Stimulated activated CD8-positive, alpha-beta memory T cell treated with anti-CD3 and anti-CD28 coated beads, Interleukin-12 subunit alpha, Interleukin-12 subunit beta, amount 100 ng/mL, for 24 hours (primary cell): Measurements from ENCODE around the gene TRIM13.
"Not testable (repeated sequence)": the region's sequence is repeated elsewhere in the genome, so short reads cannot be mapped to it uniquely, and the experiment has no call there.

Source experiments
- DNase-seq: peaks from one replicate; pipeline ENCODE4 v3.0.0-alpha.2; 2020; ENCODE audit errors: extremely low read depth

The TRIM13 gene, protein sequence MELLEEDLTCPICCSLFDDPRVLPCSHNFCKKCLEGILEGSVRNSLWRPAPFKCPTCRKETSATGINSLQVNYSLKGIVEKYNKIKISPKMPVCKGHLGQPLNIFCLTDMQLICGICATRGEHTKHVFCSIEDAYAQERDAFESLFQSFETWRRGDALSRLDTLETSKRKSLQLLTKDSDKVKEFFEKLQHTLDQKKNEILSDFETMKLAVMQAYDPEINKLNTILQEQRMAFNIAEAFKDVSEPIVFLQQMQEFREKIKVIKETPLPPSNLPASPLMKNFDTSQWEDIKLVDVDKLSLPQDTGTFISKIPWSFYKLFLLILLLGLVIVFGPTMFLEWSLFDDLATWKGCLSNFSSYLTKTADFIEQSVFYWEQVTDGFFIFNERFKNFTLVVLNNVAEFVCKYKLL

DNA sequence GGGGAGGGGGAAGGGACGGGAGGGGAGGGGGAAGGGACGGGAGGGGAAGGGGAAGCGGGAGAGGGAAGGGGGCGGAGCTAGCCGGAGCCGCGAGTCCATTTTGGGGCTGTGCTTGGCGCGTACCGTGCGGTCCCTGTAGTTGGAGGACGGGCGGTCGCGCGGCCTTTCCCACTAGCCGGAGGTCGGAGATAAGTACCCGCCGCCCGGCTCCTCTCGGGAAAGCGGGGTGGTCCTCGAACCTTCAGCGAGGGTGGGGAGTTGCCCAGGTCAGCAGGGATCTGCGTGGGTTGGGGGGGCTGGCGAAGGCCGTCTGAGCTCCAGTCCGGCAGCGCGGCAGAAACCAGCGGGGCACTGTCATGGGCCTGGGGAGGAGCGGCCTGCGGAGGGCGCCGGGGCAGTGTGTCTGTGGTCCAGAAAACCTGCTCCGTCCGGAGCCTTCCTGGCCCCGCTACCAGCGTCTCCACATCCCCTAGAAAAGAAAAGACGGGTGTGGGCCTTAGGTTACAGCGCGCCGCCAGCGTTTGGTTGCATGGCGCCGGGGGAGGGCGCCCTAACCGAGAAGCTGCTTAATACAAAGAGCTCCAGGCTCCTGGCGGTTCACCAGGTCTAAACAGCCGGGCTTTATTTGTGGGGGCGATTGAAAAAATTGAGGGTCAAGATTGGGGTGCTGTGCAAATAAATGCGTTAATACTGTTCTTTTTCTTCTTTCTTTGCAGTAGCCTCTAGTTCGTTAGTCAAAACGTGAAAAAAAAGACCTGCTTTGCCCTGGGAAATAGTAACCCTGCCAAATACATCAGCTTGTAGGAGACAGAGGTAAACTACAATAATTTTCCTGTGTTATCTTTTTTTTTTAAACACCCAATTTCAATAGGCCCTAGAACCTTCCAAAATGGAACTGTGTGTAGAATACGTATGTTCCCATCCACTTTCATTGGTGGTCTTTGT, at the start of gene TRIM13:
Gene TRIM13 (plus strand): TSS at position 92 of the 945 bp plus-strand sequence. CDS start 14,899 bp downstream, outside the sequence.
- peak; percentile 63 for DNase-seq

DNA sequence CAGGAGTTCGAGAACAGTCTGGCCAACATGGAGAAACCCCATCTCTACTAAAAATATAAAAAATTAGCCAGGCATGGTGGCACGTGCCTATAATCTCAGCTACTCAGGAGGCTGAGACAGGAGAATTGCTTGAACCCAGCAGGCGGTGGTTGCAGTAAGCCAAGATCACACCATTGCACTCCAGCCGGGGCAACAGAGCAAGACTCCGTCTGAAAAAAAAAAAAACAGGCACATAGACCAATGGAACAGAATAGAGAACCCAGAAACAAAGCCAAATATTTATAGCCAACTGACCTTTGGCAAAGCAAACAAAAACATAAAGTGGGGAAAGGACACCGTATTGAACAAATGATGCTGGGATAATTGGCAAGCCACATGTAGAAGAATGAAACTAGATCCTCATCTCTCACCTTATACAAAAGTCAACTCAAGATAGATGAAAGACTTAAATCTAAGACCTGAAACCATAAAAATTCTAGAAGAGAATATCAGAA, 48.0 kb upstream of the TRIM13 start:
- DNase-seq = not testable (repeated sequence)

DNA sequence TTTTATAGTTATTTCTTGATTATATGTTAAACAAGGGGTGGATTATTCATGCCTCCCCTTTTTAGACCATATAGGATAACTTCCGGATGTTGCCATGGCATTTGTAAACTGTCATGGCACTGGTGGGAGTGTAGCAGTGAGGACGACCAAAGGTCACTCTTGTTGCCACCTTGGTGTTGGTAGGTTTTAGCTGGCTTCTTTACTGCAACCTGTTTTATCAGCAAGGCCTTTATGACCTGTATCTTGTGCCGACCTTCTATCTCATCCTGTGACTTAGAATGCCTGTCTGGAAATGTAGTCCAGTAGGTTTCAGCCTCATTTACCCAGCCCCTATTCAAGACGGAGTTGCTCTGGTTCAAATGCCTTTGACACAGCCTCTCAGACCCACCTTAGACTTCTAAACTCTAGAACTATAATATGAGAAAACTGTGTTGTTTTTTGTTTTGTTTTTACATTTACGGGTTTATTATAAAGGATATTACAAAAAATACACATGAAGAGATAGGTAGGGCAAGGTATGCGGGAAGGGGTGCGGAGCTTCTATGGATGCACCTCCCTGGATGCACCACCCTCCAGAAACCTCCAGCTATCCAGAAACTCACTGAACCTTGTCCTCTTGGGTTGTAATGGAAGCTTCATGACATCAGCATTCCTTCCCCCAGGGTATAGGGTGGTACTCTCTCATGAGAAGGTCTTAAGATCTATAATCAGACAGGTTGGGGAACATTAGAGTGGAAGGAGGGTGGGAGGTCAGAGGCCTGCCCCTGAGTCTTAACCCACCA, 44.9 kb upstream of the TRIM13 start:
- no peak for DNase-seq

DNA sequence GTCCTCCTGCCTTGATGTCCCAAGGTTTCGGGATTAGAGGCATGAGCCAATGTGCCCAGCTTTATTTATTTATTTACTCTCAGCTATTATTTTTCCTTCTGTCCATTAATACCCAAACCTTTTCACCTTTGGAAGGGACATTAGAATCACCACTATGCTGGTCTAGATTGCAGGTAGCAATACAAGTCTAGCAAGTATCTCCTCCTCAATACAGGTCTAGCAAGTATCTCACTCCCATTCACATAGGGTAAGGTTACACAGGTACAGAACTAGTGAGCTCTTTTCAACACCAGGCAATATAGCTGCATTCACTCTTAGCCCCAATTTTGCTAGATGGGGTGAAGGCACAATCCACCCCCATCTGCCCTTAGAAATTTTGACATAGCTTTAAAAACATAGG, 43.3 kb upstream of the TRIM13 start:
- DNase-seq = no peak

DNA sequence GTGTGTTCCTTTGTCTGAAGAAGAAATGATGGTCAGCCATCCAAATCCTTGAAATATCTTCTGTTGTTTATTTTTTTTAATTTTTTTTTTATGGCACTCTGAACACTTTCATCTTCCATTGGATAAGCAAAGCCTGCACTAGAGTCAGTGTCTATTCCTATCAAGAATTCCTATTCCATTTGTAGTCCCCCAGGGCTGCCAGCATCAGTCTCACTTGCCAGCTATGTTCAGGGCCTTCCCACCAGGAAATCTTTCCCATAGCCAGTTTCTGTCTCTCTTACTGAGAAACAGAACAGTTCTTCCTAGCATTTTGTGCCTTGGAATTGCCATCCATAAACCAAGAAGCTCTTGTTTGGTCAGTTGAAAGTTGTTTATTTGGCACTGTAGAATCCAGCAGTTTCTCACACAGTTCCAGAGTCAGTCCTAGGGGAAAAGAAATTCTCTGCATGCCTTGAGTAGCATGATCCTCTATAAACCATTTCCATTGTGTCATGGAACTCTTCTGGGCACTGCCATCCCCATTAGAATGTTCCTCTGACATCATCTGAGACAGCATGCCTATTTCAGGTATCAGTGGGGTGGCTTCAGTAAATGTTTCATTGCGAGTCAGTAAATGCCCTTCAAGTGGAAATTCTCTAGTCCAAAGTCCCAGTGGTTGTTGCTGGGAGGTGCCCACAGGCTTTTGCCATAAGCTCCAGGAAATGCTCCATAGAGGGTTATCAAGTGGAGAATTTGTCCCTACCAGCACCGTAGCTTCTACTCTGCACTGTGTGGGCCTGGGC, 42.0 kb upstream of the TRIM13 start:
- DNase-seq = no peak

DNA sequence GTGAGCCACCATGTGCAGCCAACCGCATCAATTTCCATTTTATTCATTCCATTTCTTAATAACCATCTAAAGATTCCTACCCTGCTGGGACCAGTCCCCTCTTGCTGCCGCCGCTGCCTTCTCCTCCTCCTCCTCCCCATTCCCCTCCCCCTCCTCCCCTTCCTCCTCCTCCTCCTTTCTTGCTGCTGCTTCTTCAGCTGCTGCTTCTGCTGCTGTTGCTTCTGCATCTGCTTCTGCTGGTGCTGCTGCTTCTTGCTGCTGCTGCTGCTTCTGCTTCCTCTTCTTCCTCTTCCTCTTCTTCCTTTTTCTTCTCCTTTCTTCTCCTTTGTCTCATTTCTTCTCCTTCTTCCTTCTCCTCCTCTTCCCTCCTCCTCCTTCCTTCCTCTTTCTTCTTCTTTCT, 40.7 kb upstream of the TRIM13 start:
- no peak for DNase-seq

DNA sequence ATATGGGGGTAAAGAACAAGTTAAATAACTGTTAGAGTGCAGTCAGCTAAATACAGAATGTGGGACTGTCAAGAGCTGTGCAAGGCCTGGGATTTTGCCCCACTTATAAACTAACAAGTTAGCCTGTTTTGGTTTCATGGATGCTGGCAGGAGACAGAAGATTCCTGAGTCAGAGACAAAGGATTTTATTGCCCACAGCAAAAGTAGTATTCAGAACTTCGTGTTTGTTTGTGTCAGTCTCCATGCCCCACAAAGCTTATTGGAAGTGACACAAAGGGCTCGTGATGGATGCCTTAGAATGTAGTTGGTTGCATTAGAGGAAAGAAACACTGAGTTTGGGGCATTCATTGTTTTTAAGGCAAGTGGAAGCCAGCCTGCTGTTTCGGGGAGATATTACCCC, 38.5 kb upstream of the TRIM13 start:
- no peak for DNase-seq

DNA sequence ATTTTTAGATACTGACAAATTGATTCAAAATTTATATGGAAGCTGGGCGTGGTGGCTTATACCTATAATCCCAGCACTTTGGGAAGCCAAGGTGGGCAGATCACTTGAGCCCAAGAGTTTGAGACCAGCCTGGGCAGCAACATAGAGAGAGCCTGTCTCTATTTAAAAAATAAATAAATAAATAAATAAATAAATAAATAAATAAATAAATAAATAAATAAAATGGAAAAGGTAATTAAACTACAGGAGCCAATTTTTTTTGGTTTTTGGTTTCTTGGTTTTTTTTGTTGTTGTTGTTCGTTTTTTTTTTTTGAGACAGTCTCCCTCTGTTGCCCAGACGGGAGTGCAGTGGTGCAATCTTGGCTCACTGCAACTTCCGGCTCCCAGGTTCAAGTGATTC, 29.4 kb upstream of the TRIM13 start:
- DNase-seq = no peak

DNA sequence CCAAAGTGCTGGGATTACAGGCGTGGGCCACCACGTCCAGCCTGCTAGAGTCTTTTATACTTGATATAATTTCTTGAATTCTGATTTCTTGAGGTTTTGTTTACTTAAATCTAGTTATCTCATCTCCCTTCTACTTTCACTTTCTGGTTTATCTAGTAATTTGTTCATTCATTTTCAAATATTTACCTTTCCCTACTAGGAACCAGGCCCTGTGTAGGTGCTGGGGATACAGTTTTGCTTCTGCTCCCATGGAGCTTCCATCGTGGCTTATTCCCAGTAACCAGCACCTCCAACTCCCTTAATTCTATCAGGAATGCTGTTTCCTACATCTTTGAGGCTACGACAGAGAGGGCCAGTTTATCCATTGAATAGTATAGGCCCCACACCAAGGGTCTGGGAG, 24.1 kb upstream of the TRIM13 start:
- no peak for DNase-seq

DNA sequence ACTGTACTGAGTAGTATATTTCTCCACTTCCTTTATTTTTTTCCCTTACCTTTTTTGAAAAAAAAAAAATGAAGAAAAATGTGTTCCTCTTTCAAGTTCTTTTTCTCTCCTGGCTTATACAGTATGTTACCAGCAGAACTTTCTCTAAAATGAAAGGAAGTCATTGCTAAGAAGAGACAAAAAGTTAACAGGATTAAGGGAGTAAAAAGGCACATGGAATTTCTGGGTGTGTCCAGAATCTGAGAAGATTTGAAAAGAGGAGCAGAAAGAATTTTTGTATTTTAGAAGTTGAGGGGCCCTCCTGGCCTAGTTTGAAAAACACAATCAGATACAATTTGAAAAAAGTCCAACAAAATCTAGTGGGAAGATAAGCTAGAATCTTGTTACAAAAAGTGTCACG, 21.0 kb upstream of the TRIM13 start:
- DNase-seq = no peak

DNA sequence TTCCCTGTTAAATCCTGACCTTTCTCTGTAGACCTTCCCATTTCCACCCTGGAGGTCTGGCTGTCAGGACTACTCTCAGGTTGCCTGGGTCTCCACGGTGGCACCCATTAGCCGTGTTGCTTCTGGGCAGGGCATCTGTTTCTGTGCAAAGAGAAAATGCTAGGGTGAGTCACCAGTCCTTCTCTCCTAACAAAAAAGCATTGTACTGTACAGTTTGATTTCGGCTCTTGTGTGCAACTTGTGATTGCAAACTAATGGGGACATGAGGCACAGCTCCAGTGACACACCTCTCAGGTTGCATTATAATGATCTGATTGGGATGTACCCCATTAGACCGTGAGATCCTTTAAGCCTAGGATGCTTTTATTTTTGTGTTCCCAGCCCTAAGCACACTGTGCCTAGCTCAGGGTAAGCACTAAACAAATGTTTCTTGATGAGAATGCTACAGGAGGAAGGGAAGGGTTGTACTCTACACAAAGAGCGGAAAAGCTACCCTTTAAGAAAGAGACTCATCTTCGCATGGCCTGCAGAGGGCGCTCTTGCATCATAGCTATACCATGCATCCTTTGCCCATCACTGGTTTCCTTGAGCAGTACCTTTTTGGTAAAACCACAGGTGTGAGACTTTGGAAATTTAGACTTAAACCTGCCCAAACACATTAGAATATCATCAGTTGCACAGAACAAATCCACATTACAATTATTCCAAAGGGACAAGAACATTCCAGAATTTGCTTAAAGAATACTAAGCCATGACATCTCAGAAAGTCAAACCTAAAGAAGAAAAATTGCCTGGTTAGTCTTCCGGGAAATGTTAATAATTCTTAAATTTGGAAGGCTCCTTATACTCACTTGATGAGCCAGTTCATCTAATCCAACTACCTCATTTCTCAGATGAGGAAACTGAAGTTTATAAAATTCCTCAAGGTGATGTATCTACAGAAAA, 20.3 kb upstream of the TRIM13 start:
- peak; percentile 32 for DNase-seq

DNA sequence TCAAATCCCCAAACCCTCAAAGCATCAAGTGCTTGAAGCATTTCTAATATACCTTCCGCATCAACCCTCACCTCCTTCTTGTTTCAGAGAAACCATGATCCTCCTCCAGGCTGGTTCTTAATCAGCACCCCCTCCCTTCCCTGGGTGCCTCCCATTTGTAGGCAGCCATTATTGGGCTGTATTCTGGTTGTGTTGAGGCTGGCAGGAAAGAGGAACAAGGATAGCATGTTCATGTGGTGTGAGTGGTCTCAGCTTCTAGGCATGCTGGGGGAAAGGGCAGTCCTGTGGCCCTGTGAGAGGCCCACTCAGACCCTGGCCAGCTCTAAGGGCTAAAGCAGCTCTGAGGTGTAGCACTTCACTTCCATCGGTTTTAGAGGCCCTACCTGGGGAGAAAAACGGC, 18.9 kb upstream of the TRIM13 start:
- DNase-seq = no peak

DNA sequence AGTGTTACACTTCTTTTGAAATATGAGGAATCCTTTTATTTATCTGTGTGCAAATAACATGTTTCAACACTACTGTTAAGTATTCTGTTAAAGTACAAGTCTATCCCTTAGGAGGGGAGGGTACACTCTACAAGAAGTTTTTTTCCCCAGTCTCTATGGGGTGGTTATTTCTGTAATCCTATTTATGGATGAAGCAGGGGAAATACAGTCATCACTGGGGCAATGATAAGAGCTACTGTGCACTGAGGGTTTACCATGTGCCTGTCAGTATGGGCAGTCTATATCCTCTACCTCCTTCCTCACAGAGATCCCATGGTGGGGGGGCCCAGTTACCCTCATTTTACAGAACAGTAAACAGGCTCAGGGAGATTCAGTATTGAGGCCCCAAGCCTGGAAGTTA, 16.6 kb upstream of the TRIM13 start:
- DNase-seq = no peak

DNA sequence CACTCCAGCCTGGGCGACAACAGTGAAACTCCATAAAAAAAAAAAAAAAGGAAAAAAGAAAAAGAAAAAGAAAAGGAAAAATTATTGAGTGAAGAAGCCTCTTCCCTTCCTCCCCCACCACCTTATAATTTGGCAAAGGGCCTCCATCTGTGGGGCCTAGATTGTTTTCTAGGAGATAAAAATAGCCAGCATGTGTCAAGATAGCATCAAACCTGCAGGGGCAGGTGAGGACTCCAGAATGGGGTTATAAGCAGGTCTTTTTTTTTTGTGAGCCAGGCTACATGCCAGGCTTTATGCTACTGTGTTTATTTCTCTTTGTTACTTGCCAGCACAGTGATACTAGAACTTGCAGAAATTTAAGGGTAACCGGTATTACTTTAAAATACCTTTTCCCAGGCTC, 11.7 kb upstream of the TRIM13 start:
- DNase-seq = no peak

DNA sequence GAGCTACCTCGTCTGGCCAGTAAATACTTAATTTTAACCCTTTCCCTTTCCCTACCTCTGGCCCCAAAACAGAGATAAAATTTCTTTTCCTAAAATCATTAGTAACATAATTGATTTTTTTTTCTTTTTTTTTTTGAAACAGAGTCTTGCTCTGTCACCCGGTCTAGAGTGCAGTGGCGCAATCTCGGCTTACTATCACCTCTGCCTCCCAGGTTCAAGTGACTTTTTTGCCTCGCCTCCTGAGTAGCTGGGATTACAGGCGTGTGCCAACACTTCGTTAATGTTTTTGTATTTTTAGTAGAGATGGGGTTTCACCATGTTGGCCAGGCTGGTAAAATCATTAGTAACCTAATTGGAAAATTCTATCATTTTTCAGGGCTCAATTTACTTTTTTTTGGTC, 10.4 kb upstream of the TRIM13 start:
- no peak for DNase-seq

DNA sequence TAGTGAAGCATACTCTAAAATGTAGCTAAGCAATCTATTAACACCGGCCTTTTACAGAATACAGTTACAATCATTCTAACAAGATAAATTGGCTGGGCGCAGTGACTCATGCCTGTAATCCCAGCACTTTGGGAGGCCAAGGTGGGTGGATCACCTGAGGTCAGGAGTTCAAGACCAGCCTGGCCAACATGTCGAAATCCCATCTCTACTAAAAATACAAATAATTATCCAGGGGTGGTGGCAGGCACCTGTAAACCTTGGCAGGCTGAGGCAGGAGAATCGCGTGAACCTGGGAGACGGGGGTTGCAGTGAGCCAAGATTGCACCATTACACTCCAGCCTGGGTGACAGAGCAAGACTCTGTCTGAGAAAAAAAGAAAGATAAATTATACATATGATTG, 6.2 kb upstream of the TRIM13 start:
- DNase-seq = not testable (repeated sequence)

DNA sequence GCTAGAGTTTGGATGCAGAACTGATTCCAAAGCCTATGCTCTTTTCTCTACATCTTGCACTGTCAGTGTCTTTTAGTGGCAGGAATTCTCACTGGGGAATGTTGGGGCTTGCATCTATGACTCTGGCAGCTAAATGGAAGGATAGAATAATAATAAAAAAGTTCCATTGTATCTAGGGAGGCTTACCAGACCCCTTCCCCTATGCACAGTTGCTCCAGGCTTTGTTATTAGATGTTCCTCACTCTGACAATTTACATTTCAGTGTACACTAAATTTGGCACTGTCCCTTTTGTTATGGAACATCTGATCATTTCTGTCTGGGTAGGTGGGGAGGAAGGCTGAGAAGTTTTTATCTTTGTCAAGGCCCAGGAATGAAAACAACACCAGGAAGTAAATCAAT, 3.7 kb upstream of the TRIM13 start:
- DNase-seq = no peak

DNA sequence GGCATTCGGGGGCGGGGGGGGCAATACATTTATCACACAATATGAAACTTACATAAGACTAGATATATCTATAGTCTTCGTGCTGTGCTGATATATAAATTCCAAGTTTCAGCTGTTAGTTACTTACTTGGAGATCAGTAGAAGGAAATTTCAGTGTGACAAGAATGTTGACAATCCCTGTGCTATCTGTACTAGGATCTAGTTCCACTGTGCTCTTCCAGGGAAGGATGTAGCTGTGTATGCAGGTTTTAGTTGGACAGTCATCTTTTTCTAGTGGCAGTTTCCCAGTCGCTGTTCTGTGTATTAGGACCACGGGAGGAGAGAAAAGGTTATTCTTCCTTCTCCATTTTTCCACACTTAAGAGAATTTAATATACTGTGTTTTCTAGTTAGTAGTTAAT, 3.2 kb upstream of the TRIM13 start:
- DNase-seq = no peak

DNA sequence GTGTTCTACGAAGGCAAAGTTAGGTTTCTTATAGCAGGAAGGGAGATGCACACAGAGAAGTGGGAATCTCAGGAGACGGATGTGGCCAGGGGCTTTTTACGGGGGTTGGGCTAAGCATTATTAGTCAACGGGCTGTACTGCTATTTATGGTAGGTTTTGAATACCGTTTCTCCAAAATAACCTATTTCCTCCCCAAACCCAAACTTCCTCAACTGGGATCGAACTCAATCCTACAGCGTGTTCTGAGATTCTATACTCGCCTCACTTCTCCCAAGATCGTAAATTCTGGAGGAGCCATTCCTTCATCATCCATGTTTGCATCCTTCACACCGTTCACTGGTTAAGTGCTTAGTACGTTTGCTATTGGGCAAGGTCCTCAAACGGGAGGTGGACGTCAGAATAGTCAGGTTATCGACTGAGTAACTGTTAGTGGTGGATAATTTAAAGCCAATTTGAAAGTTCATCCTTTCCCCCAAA, 1.2 kb upstream of the TRIM13 start:
- DNase-seq = no peak
